SK-N-MC (cell line): ENCODE results near the gene FAT4.
A peak's percentile ranks its signal among the peaks of the same experiment; 100 is the strongest.

Source experiments
- DNase-seq: peaks from one replicate; pipeline ENCODE4 v3.0.0-alpha.2; 2011; ENCODE audit warnings: low read depth, low spot score
- H3K27ac ChIP-seq: fragments of 200-600 bp; sonication (generic); 2 replicates; pipeline ENCODE4 v1.5.1; 2016; ENCODE audit warnings: mixed run types
- H3K36me3 ChIP-seq: fragments of 200-600 bp; sonication (generic); 2 replicates; pipeline ENCODE4 v1.6.1; 2017; ENCODE audit warnings: antibody characterized with exemption, low read length, mixed read lengths; ENCODE audit not compliant: insufficient read depth
- H3K4me3 ChIP-seq: fragments of 200-600 bp; sonication (generic); 2 replicates; pipeline ENCODE4 v1.5.1; 2016
- H3K9ac ChIP-seq: fragments of 200-600 bp; sonication (generic); 2 replicates; pipeline ENCODE4 v1.8.0; 2017; ENCODE audit warnings: mixed run types, mixed read lengths; ENCODE audit not compliant: insufficient read length
- H3K9me3 ChIP-seq: fragments of 200-600 bp; sonication (generic); 2 replicates; pipeline ENCODE4 v1.6.1; 2017; ENCODE audit warnings: low read depth, mild to moderate bottlenecking, antibody characterized with exemption, low read length, moderate library complexity, mixed read lengths
- EZH2 ChIP-seq: fragments of 200-600 bp; sonication (generic); IDR thresholded peaks from one replicate; pipeline ENCODE4 v1.6.1; 2017; ENCODE audit warnings: antibody characterized with exemption
- FOXP2 ChIP-seq: optimal IDR thresholded peaks from 2 replicates; pipeline ENCODE3; 2011; ENCODE audit warnings: mild to moderate bottlenecking, moderate library complexity; ENCODE audit not compliant: insufficient read depth; ENCODE audit errors: extremely low read length, control extremely low read depth
- POLR2AphosphoS5 ChIP-seq: IDR thresholded peaks from 2 replicates; pipeline ENCODE4 v1.6.1; 2012; ENCODE audit warnings: mild to moderate bottlenecking, low read depth, low read length, borderline replicate concordance

The FAT4 gene, protein sequence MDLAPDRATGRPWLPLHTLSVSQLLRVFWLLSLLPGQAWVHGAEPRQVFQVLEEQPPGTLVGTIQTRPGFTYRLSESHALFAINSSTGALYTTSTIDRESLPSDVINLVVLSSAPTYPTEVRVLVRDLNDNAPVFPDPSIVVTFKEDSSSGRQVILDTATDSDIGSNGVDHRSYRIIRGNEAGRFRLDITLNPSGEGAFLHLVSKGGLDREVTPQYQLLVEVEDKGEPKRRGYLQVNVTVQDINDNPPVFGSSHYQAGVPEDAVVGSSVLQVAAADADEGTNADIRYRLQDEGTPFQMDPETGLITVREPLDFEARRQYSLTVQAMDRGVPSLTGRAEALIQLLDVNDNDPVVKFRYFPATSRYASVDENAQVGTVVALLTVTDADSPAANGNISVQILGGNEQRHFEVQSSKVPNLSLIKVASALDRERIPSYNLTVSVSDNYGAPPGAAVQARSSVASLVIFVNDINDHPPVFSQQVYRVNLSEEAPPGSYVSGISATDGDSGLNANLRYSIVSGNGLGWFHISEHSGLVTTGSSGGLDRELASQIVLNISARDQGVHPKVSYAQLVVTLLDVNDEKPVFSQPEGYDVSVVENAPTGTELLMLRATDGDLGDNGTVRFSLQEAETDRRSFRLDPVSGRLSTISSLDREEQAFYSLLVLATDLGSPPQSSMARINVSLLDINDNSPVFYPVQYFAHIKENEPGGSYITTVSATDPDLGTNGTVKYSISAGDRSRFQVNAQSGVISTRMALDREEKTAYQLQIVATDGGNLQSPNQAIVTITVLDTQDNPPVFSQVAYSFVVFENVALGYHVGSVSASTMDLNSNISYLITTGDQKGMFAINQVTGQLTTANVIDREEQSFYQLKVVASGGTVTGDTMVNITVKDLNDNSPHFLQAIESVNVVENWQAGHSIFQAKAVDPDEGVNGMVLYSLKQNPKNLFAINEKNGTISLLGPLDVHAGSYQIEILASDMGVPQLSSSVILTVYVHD (N-terminal part only)

DNA sequence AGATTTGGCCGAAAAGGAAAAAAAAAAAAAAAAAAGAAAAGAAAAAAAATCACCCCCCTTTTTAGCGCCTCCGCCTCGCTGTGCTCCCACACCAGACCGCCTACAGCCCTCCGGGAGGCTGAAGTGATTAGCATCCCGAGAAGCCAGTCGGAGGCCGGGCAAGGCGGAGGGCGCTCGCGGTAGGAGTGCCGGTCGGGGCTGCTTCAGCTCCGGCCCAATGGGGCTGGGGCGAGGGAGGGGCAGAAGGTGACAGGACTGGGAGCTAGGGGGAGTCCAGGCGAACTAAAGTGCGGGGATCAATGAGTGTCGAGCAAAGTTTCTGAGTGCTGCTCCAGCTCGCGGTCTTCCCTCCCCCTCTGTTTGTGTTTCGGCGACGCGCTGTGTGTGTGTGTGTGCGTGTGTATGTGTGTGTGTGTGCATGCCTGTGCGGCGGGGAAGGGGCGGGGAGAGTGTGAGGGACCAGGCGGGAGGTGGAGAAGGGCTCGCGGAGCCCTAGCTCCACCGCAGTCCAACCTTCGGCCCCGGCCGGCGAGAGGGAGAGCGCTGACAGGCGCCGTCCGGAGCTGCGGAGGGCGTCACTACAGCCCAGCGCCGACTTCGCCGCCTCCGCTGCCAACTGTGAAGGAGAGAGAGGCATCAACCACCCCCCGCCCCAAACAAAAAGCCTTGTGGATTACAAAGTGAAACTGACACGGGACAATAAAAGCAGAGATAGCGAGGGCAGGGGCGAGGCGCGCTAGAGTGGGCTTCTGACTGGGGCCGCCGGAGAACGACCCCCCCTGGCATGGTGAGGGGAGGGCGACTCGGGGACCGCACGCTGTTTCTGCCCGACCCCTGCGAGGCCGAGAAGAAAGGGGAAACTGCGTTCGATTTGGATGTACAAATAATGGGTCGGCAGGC lies at the start of gene FAT4:
Gene FAT4 (plus strand): TSS at position 280 of the 900 bp plus-strand sequence. CDS start 1,457 bp downstream, outside the sequence.
- peak; percentile 68 for DNase-seq
- H3K4me3 ChIP-seq, result peak within 1 kb of the TSS; percentile 89
- H3K27ac ChIP-seq, result peak within 1 kb of the TSS; percentile 96
- no peaks in the 10 kb centered on the region; the same call in 1 of the 2 replicates for H3K9me3 ChIP-seq
- TF ChIP-seq POLR2AphosphoS5 (peak; percentile 85), FOXP2 (peak; percentile 78), EZH2 (no peak)
- H3K9ac ChIP-seq, result peak within 1 kb of the TSS; percentile 96
- peaks cover 45% of the 10 kb centered on the region for H3K36me3 ChIP-seq

DNA sequence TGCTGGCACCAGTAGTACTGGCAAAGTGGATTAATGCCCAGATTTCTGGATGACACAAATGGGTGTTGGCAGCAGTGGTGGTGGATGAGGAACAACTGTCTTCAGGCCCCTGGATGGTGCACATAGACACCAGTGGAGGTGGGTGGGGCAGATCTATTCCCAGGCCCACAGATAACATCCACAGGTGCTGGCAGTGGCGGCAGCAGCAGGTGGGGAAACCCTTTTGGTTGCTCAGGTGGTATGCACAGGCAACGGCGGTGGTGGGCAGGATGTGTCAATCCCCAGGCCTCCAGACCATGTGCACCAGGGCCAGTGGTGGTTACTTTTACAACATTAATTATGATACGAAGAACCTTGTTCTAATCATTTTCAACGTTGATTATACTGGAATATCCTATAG lies 48.9 kb upstream of the FAT4 start:
- Histone ChIP-seq H3K9ac (no peak overlapping the region), H3K4me3 (no peak overlapping the region), H3K27ac (no peak overlapping the region), H3K9me3 (no peaks in the 10 kb centered on the region), H3K36me3 (no peaks in the 10 kb centered on the region)
- DNase-seq, result no peak
- TF ChIP-seq FOXP2, result no peak

DNA sequence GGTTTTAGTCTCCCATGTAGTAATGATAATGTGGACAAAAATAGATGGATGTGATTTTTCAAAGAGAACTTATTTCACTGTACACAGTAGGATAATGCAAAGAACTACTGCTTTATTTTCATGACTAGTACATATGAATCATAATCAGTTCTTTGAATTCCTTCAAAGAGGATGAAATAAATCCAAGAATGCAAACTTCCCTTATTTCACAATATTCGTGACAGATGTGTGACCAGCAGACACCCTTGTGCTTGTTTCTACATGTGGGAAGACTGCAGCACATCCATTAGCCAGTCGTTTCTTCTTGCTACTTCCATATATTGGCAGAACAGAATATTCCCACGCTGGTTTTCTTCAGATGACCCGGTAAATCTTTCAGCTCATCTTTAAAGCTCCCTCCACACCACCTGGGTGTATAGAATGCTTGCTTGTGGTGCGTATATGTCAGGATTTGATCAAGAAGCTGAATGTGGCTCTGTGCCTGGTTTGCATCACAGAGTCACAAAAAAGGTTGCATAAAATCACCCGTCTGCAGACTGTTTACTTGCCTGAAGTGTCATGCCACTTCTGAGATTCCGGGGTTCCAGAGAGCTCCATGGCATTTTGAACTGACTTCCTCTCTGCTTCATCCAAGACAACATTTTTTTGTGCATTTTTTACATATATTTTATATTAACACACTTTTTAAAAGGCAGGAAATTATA lies 47.7 kb upstream of the FAT4 start:
- Histone ChIP-seq H3K27ac (0 out of 2 replicates have a peak overlapping the region, but pooled peaks have one; percentile 56), H3K36me3 (no peaks in the 10 kb centered on the region), H3K9ac (no peak overlapping the region), H3K4me3 (no peak overlapping the region), H3K9me3 (no peaks in the 10 kb centered on the region)
- TF ChIP-seq EZH2 (no peak), POLR2AphosphoS5 (no peak), FOXP2 (no peak)
- DNase-seq, result no peak

DNA sequence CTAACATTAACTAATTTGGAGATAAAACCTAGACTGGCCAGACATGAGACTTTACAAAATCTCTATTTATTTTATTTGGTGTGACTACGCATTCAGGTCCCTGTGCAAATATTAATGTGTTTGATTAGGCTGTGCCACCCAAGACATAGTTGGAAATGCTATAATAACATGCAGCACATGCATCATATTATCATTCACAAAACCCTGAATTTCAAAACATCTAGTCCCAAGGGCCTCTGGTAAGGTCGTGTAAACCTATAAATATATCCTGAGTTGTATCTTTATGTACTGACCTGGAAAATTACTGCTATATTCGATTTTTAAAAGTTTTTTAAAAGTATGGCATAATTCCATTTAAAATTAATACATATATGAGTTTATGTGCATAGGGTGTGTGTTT lies 47.1 kb upstream of the FAT4 start:
- DNase-seq, result no peak

DNA sequence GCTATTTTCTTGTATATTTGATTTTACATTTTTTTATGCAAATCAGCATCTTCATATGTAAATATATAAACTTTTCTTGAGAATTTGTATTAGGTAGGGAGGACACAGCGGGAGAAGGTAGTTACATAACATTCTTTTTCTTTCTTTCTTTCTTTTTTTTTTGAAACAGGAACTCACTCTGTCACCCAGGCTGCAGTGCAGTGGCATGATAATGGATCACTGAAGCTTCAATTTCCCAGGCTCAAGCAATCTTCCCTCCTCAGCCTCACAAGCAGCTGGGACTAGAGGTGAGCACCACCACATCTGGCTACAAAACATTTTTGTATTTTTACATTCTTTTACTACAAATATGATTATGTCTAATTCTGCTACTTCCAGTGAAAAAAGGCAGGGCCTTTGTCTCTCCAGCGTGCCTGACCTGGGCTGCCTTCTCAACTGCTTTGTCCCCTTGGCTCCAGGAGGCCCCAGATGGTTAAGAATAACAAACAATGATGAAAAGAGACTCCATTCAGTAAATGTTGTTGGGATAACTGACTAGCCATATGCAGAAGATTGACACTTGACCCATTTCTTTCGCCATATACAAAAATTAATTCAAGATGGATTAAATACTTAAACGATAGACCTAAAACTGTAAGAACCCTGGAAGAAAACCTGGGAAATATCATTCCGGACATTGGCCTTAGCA lies 46.5 kb upstream of the FAT4 start:
- TF ChIP-seq POLR2AphosphoS5 (no peak), EZH2 (no peak), FOXP2 (no peak)
- H3K4me3 ChIP-seq, result no peak overlapping the region
- H3K9me3 ChIP-seq, result no peaks in the 10 kb centered on the region
- H3K36me3 ChIP-seq, result no peaks in the 10 kb centered on the region
- no peak for DNase-seq
- H3K9ac ChIP-seq, result no peak overlapping the region
- no peak overlapping the region; the same call in 1 of the 2 replicates for H3K27ac ChIP-seq

More for the DNA sequence above, 47.1 kb upstream of the FAT4 start:
- Histone ChIP-seq H3K9me3 (no peaks in the 10 kb centered on the region), H3K4me3 (no peak overlapping the region), H3K27ac (peak overlapping the region; percentile 56; the same call in 1 of the 2 replicates), H3K9ac (no peak overlapping the region), H3K36me3 (no peaks in the 10 kb centered on the region)
- TF ChIP-seq POLR2AphosphoS5, result no peak
- TF ChIP-seq EZH2, result no peak
- no peak for TF ChIP-seq FOXP2

DNA sequence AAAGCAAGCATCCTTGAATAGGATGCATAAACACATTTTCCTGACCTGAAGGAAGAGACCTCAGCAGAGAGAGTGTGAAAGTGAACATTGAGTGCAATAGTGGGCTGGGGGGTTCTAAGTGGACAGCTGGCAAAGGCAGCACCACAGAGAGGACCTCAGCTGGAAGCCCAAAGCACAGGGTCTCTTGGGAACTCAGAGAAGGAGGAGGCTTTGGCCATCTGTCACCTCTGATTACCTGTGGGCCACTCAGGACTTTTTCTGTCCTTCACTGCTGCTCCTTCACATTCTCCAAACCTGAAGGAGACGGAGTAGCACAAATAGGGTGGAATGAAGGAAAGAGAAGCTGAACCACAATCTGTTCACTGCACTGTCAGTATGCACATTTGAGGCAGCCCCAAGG lies 37.9 kb upstream of the FAT4 start:
- no peak overlapping the region for H3K27ac ChIP-seq
- H3K9ac ChIP-seq, result no peak overlapping the region
- H3K36me3 ChIP-seq, result no peaks in the 10 kb centered on the region
- DNase-seq, result no peak
- H3K9me3 ChIP-seq, result no peaks in the 10 kb centered on the region
- H3K4me3 ChIP-seq, result no peak overlapping the region
- TF ChIP-seq EZH2 (no peak), POLR2AphosphoS5 (no peak), FOXP2 (no peak)

DNA sequence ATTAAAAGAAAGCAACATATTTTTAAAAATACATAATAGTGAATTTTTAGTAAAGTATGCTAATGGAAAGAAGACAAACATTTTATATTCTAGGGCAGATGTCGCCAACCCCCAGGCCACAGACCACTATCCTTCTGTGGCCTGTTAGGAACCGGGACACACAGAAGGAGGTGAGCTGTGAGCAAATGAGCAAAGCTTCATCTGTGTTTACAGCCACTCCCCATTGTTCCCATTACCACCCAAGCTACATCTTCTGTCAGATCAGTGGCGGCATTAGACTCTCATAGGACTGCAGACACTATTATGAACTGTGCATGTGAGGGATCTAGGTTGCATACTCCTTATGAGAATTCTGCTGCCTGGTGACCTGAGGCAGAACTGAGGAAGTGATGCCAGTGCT lies 37.0 kb upstream of the FAT4 start:
- Histone ChIP-seq H3K9ac (no peak overlapping the region), H3K9me3 (no peaks in the 10 kb centered on the region), H3K36me3 (no peaks in the 10 kb centered on the region), H3K4me3 (no peak overlapping the region), H3K27ac (no peak overlapping the region)
- no peak for TF ChIP-seq FOXP2
- TF ChIP-seq POLR2AphosphoS5, result no peak
- no peak for TF ChIP-seq EZH2
- DNase-seq, result no peak
